ENCODE results near the gene PWWP2A. TPM values are rescaled to one million over a fixed set of nuclear protein-coding genes. Genes with fewer than 3 reads are reported as not detected.
"Not testable (repeated sequence)": the region's sequence is repeated elsewhere in the genome, so short reads cannot be mapped to it uniquely, and the experiment has no call there.

Gene PWWP2A
- total and polyA plus RNA-seq, 2 donors, result 17.0 to 22.8 TPM

DNA sequence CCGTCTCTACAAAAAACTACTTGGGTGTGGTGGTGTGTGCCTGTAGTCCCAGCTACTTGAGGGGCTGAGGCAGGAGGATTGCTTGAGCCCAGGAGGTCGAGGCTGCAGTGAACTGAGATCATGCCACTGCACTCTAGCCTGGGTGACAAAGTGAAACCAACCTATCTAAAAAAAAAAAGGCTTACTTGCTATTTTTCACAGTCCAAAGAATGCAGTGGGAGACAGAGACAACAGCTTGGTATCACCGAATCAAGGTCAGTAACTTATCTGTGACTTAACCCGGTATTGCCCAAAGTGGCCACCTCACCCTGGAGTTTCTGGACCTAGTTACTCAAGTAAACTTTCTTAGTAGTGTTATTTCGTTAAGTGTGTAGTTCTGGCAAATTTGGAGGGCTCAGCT lies 50.1 kb downstream of the PWWP2A start:
- H3K27me3 ChIP-seq (ENCODE audit: control insufficient read depth in 2 of 2, insufficient read depth in 1 of 2, low read length in 1 of 2); H3K27ac ChIP-seq (ENCODE audit: low read depth in 1 of 2, low read length in 1 of 2); H3K4me1 ChIP-seq (ENCODE audit: control insufficient read depth in 2 of 2, insufficient read depth in 2 of 2, low read length in 2 of 2); DNase-seq (ENCODE audit: low read depth in 6 of 9, low spot score in 9 of 9); H3K9me3 ChIP-seq (ENCODE audit: control insufficient read depth in 2 of 2, insufficient read depth in 1 of 2, low read length in 1 of 2); H3K4me3 ChIP-seq (ENCODE audit: low read length in 2 of 2): not testable (repeated sequence)
- peaks cover 3 to 18% of the 10 kb centered on the region in 2 donors for H3K36me3 ChIP-seq (ENCODE audit: control insufficient read depth in 2 of 2, insufficient read depth in 2 of 2, low read length in 1 of 2)
- WGBS, result 98% methylated on average over 5 of the region's 5 CpGs

DNA sequence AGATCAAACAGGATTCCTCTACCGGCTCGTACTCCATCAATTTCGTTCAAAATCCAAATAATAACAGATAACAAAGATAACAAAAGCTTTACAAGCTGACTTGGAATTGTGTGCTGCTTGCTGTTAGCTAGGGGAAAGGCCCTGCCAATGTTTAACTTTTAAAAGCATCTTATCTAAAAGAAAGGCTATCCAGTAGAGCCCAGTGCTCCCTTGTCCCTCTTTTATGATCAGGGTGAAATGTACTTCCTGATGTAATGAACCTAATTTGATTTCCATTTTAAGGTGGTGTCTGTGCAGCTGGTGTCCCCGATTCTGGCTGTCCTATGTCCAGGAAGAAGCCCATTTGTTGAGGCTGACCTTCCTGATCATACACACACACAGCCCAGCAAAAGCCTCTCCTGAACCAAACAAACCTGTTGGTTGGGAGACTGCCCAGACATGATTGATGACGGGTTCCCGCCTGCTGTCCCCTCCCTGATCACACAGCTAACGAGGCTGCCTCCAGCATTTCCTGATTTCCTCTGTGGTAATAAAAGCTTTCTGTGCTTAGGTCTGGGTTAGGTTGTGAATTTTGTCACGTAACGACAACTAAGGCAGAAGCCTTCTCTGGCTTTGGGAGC lies 54.1 kb downstream of the PWWP2A start:
- H3K36me3 ChIP-seq (ENCODE audit: control insufficient read depth in 2 of 2, insufficient read depth in 2 of 2, low read length in 1 of 2), result peaks cover 22 to 40% of the 10 kb centered on the region in 2 donors
- H3K27me3 ChIP-seq (ENCODE audit: control insufficient read depth in 2 of 2, insufficient read depth in 1 of 2, low read length in 1 of 2), result no peaks in the 10 kb centered on the region
- no peaks in the 10 kb centered on the region for H3K4me1 ChIP-seq (ENCODE audit: control insufficient read depth in 2 of 2, insufficient read depth in 2 of 2, low read length in 2 of 2)
- H3K9me3 ChIP-seq (ENCODE audit: control insufficient read depth in 2 of 2, insufficient read depth in 1 of 2, low read length in 1 of 2), result no peaks in the 10 kb centered on the region
- 94% methylated on average over 9 of the region's 9 CpGs for WGBS
- no peak overlapping the region for H3K4me3 ChIP-seq (ENCODE audit: low read length in 2 of 2)
- no peak for DNase-seq (ENCODE audit: low read depth in 6 of 9, low spot score in 9 of 9)
- no peak overlapping the region for H3K27ac ChIP-seq (ENCODE audit: low read depth in 1 of 2, low read length in 1 of 2)

DNA sequence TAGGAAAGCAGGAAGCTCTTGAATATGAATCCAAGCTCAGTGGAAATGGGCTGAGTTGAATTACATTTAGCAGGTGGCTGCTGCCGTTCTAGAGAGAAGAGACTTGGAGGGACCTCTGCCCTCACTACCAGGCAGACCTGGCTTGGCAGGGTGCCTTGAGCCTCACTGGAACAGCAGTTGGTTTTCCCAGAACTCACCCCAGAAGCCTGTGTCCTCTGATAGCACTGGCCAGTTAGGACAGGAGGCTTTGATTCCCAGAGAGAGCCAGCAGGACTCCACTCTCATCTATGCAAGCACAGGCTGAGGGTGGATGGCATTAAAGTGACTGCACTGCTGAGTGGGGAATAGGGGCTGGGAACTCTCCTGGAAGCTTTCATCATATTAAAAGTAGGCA lies 54.8 kb downstream of the PWWP2A start:
- Histone ChIP-seq H3K27me3 (ENCODE audit: control insufficient read depth in 2 of 2, insufficient read depth in 1 of 2, low read length in 1 of 2) (no peaks in the 10 kb centered on the region), H3K4me3 (ENCODE audit: low read length in 2 of 2) (no peak overlapping the region), H3K4me1 (ENCODE audit: control insufficient read depth in 2 of 2, insufficient read depth in 2 of 2, low read length in 2 of 2) (no peaks in the 10 kb centered on the region), H3K9me3 (ENCODE audit: control insufficient read depth in 2 of 2, insufficient read depth in 1 of 2, low read length in 1 of 2) (no peaks in the 10 kb centered on the region), H3K36me3 (ENCODE audit: control insufficient read depth in 2 of 2, insufficient read depth in 2 of 2, low read length in 1 of 2) (peaks cover 25 to 43% of the 10 kb centered on the region in 2 donors), H3K27ac (ENCODE audit: low read depth in 1 of 2, low read length in 1 of 2) (no peak overlapping the region)
- WGBS, result 95% methylated on average over 1 of the region's 1 CpG
- DNase-seq (ENCODE audit: low read depth in 6 of 9, low spot score in 9 of 9), result no peak

GRCh38 chr5:160061770-160062169 lies 57.5 kb downstream of the PWWP2A start:
- H3K36me3 ChIP-seq (ENCODE audit: control insufficient read depth in 2 of 2, insufficient read depth in 2 of 2, low read length in 1 of 2), result peaks cover 27 to 52% of the 10 kb centered on the region in 2 donors
- H3K4me1 ChIP-seq (ENCODE audit: control insufficient read depth in 2 of 2, insufficient read depth in 2 of 2, low read length in 2 of 2), result no peaks in the 10 kb centered on the region
- no peaks in the 10 kb centered on the region for H3K9me3 ChIP-seq (ENCODE audit: control insufficient read depth in 2 of 2, insufficient read depth in 1 of 2, low read length in 1 of 2)
- H3K27me3 ChIP-seq (ENCODE audit: control insufficient read depth in 2 of 2, insufficient read depth in 1 of 2, low read length in 1 of 2), result no peaks in the 10 kb centered on the region
- no peak overlapping the region for H3K27ac ChIP-seq (ENCODE audit: low read depth in 1 of 2, low read length in 1 of 2)
- no peak for DNase-seq (ENCODE audit: low read depth in 6 of 9, low spot score in 9 of 9)
- H3K4me3 ChIP-seq (ENCODE audit: low read length in 2 of 2), result no peak overlapping the region
- 87% methylated on average over 3 of the region's 3 CpGs for WGBS

- WGBS, result 97% methylated on average over 4 of the region's 4 CpGs
- Histone ChIP-seq H3K27me3 (ENCODE audit: control insufficient read depth in 2 of 2, insufficient read depth in 1 of 2, low read length in 1 of 2) (no peaks in the 10 kb centered on the region), H3K4me1 (ENCODE audit: control insufficient read depth in 2 of 2, insufficient read depth in 2 of 2, low read length in 2 of 2) (no peaks in the 10 kb centered on the region), H3K27ac (ENCODE audit: low read depth in 1 of 2, low read length in 1 of 2) (no peak overlapping the region), H3K4me3 (ENCODE audit: low read length in 2 of 2) (no peak overlapping the region), H3K9me3 (ENCODE audit: control insufficient read depth in 2 of 2, insufficient read depth in 1 of 2, low read length in 1 of 2) (no peaks in the 10 kb centered on the region), H3K36me3 (ENCODE audit: control insufficient read depth in 2 of 2, insufficient read depth in 2 of 2, low read length in 1 of 2) (peaks cover 39 to 61% of the 10 kb centered on the region in 2 donors)
- DNase-seq (ENCODE audit: low read depth in 6 of 9, low spot score in 9 of 9), result no peak
Measured at GRCh38 chr5:160060001-160060400, 59.2 kb downstream of the PWWP2A start.

- Histone ChIP-seq H3K4me1 (ENCODE audit: control insufficient read depth in 2 of 2, insufficient read depth in 2 of 2, low read length in 2 of 2) (no peaks in the 10 kb centered on the region), H3K9me3 (ENCODE audit: control insufficient read depth in 2 of 2, insufficient read depth in 1 of 2, low read length in 1 of 2) (no peaks in the 10 kb centered on the region), H3K36me3 (ENCODE audit: control insufficient read depth in 2 of 2, insufficient read depth in 2 of 2, low read length in 1 of 2) (peaks cover 42 to 69% of the 10 kb centered on the region in 2 donors), H3K4me3 (ENCODE audit: low read length in 2 of 2) (no peak overlapping the region), H3K27ac (ENCODE audit: low read depth in 1 of 2, low read length in 1 of 2) (no peak overlapping the region), H3K27me3 (ENCODE audit: control insufficient read depth in 2 of 2, insufficient read depth in 1 of 2, low read length in 1 of 2) (no peaks in the 10 kb centered on the region)
- DNase-seq (ENCODE audit: low read depth in 6 of 9, low spot score in 9 of 9), result no peak
- WGBS, result 99% methylated on average over 4 of the region's 4 CpGs
Measured at GRCh38 chr5:160057256-160057655, 62.0 kb downstream of the PWWP2A start.

- WGBS, result 96% methylated on average over 2 of the region's 2 CpGs
- no peaks in the 10 kb centered on the region for H3K27me3 ChIP-seq (ENCODE audit: control insufficient read depth in 2 of 2, insufficient read depth in 1 of 2, low read length in 1 of 2)
- no peaks in the 10 kb centered on the region for H3K4me1 ChIP-seq (ENCODE audit: control insufficient read depth in 2 of 2, insufficient read depth in 2 of 2, low read length in 2 of 2)
- peaks cover 44 to 69% of the 10 kb centered on the region in 2 donors for H3K36me3 ChIP-seq (ENCODE audit: control insufficient read depth in 2 of 2, insufficient read depth in 2 of 2, low read length in 1 of 2)
- DNase-seq (ENCODE audit: low read depth in 6 of 9, low spot score in 9 of 9), result no peak
- H3K9me3 ChIP-seq (ENCODE audit: control insufficient read depth in 2 of 2, insufficient read depth in 1 of 2, low read length in 1 of 2), result no peaks in the 10 kb centered on the region
- no peak overlapping the region for H3K27ac ChIP-seq (ENCODE audit: low read depth in 1 of 2, low read length in 1 of 2)
- no peak overlapping the region for H3K4me3 ChIP-seq (ENCODE audit: low read length in 2 of 2)
Measured at GRCh38 chr5:160054831-160055230, 64.4 kb downstream of the PWWP2A start.

GRCh38 chr5:160054047-160054446 lies 65.2 kb downstream of the PWWP2A start:
- Histone ChIP-seq H3K9me3 (ENCODE audit: control insufficient read depth in 2 of 2, insufficient read depth in 1 of 2, low read length in 1 of 2) (no peaks in the 10 kb centered on the region), H3K27me3 (ENCODE audit: control insufficient read depth in 2 of 2, insufficient read depth in 1 of 2, low read length in 1 of 2) (no peaks in the 10 kb centered on the region), H3K4me1 (ENCODE audit: control insufficient read depth in 2 of 2, insufficient read depth in 2 of 2, low read length in 2 of 2) (no peaks in the 10 kb centered on the region), H3K27ac (ENCODE audit: low read depth in 1 of 2, low read length in 1 of 2) (no peak overlapping the region), H3K36me3 (ENCODE audit: control insufficient read depth in 2 of 2, insufficient read depth in 2 of 2, low read length in 1 of 2) (peaks cover 48 to 75% of the 10 kb centered on the region in 2 donors), H3K4me3 (ENCODE audit: low read length in 2 of 2) (no peak overlapping the region)
- 98% methylated on average over 1 of the region's 1 CpG for WGBS
- DNase-seq (ENCODE audit: low read depth in 6 of 9, low spot score in 9 of 9), result no peak

GRCh38 chr5:160049099-160049498 lies 70.2 kb downstream of the PWWP2A start:
- Histone ChIP-seq H3K27ac (ENCODE audit: low read depth in 1 of 2, low read length in 1 of 2) (no peak overlapping the region), H3K36me3 (ENCODE audit: control insufficient read depth in 2 of 2, insufficient read depth in 2 of 2, low read length in 1 of 2) (peaks cover 38 to 52% of the 10 kb centered on the region in 2 donors), H3K9me3 (ENCODE audit: control insufficient read depth in 2 of 2, insufficient read depth in 1 of 2, low read length in 1 of 2) (no peaks in the 10 kb centered on the region), H3K27me3 (ENCODE audit: control insufficient read depth in 2 of 2, insufficient read depth in 1 of 2, low read length in 1 of 2) (no peaks in the 10 kb centered on the region), H3K4me3 (ENCODE audit: low read length in 2 of 2) (no peak overlapping the region), H3K4me1 (ENCODE audit: control insufficient read depth in 2 of 2, insufficient read depth in 2 of 2, low read length in 2 of 2) (no peaks in the 10 kb centered on the region)
- DNase-seq (ENCODE audit: low read depth in 6 of 9, low spot score in 9 of 9), result no peak
- 79% methylated on average over 3 of the region's 3 CpGs for WGBS
